Mesothelial cell of epicardium (in vitro differentiated cells): ENCODE measurements around the gene INPP5F. TPM values are rescaled to one million over a fixed set of nuclear protein-coding genes. Genes with fewer than 3 reads are reported as not detected.
A peak's percentile ranks its signal among the peaks of the same experiment; 100 is the strongest.

ENCODE experiments used
- DNase-seq, 2 experiments: peaks; one replicate each; pipeline ENCODE4 v3.0.0; 2021; ENCODE audit warnings: low spot score in 2 of 2; ENCODE audit not compliant: unreplicated experiment in 2 of 2
- H3K27ac Mint-ChIP-seq: 2 replicates; pipeline ENCODE4 v1.8.0; 2021; ENCODE audit warnings: mixed read lengths
- H3K27me3 Mint-ChIP-seq: 2 replicates; pipeline ENCODE4 v1.8.0; 2021; ENCODE audit warnings: low read depth, mixed read lengths
- H3K36me3 Mint-ChIP-seq: 2 replicates; pipeline ENCODE4 v1.8.0; 2021; ENCODE audit warnings: mixed read lengths
- H3K4me1 Mint-ChIP-seq: 2 replicates; pipeline ENCODE4 v1.8.0; 2021; ENCODE audit warnings: mixed read lengths
- H3K4me3 Mint-ChIP-seq: 2 replicates; pipeline ENCODE4 v1.8.0; 2021; ENCODE audit warnings: mild to moderate bottlenecking, moderate library complexity, mixed read lengths
- H3K9me3 Mint-ChIP-seq: 2 replicates; pipeline ENCODE4 v1.8.0; 2021; ENCODE audit warnings: mixed read lengths
- CTCF ChIP-seq: fragments of 200-600 bp; sonication (generic); IDR thresholded peaks from one replicate; pipeline ENCODE4 v1.5.0; 2021; ENCODE audit warnings: antibody characterized with exemption; ENCODE audit not compliant: unreplicated experiment
- total RNA-seq: library from RNA; stranded (reverse); gene quantifications from 3 replicates; pipeline ENCODE4 v1.2.1, GENCODE V29; 2021

INPP5F gene
- total RNA-seq, 1 donor from 2014 or later: 56.5 TPM

GRCh38 chr10:119852277-119852676 is 126.4 kb downstream of the INPP5F start:
- Mint-ChIP-seq H3K9me3 (no peaks in the 10 kb centered on the region), H3K36me3 (peaks cover 35% of the 10 kb centered on the region), H3K27me3 (no peaks in the 10 kb centered on the region), H3K27ac (no peak overlapping the region), H3K4me1 (peaks cover 20% of the 10 kb centered on the region), H3K4me3 (no peak overlapping the region)
- no peak for TF ChIP-seq CTCF
- no peak for DNase-seq

DNA sequence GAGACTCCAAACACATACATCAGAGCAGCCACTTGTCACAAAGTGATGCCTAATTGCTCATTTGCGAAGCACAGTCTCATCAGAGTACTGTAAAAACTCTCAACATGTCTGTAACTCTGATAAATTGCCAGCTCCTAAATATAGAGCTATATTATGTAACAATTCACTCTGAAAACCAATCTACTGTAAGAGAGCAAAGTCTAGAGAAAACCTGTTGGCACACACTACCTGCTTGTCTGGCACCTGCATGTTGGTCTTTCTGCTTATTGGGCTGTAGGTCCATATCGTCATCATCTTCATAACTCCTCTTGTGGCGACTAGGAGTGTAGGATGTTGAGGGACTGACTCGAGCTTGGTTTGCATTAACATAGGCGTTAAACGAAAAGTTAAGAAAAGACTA is 127.0 kb downstream of the INPP5F start:
- Mint-ChIP-seq H3K9me3 (no peaks in the 10 kb centered on the region), H3K36me3 (peaks cover 32% of the 10 kb centered on the region)
- TF ChIP-seq CTCF: no peak

DNA sequence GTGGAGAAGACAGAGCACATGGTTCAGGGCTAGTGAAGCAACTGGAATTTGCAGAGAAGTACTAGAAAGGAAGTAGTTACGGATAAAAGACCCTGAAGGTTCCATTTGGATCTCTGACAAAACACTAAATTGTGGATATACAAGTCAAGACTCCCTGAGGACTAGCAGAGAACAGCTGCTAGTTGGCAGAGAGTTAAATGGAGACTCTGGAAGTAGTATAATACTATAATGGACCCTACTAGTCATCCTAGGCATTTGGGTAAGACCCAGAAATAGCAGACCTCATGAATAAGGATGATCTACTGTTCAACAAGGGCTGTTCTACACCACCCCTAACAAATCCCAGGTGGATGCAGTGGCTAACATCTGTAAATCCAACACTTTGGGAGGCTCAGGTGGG is 127.7 kb downstream of the INPP5F start:
- DNase-seq: no peak
- Mint-ChIP-seq H3K36me3 (peaks cover 28% of the 10 kb centered on the region), H3K4me1 (peaks cover 19% of the 10 kb centered on the region), H3K27ac (peak overlapping the region; percentile 76), H3K27me3 (no peaks in the 10 kb centered on the region), H3K4me3 (no peak overlapping the region), H3K9me3 (no peaks in the 10 kb centered on the region)
- no peak for TF ChIP-seq CTCF

More for the DNA sequence above, 127.0 kb downstream of the INPP5F start:
- Mint-ChIP-seq H3K27ac (no peak overlapping the region), H3K4me3 (no peak overlapping the region), H3K4me1 (peaks cover 22% of the 10 kb centered on the region), H3K27me3 (no peaks in the 10 kb centered on the region)
- DNase-seq: no peak

- no peak overlapping the region for H3K27ac Mint-ChIP-seq
Observed at GRCh38 chr10:119858063-119858462, 132.2 kb downstream of the INPP5F start.

DNA sequence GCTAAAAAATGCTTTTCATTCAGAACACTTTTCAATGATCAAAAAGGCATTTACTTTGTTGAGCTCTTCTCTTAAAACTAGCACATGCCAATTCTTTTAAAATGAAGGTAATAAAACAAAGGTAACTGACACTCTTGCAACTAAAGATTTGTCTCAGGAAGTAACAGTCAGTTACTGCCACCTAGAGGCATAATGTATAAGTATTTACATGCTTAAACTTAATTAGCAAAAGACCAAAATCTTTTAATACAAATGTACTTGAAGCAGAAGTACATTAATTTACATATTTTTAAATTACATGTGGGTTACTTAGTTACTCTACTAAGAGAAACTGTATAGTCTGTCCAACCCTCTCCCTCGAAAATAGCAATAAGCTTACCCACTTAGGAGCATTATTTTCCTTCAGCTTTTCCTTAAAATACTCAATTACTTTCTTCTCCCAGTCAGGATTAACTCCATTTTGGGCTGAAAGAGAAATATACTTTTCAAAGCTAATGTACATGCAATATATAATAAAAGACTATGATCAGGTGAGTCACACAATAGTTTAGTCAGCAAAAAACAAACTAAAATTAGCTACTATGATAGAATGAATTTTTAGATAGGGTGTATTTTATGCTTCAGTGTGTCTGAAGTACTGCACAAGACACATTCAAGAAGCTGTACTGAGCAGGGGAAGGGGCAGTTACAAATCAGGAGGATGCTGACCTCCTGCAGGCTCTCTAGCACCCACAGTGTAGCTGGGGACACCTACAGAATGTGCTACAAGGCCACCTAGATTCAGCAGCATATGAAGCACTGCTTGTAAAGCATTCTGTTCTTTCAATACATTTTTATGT is 133.8 kb downstream of the INPP5F start:
- H3K27ac Mint-ChIP-seq: no peak overlapping the region
- peaks cover 19% of the 10 kb centered on the region for H3K36me3 Mint-ChIP-seq
- H3K27me3 Mint-ChIP-seq: no peaks in the 10 kb centered on the region
- peaks cover 8% of the 10 kb centered on the region for H3K9me3 Mint-ChIP-seq
- TF ChIP-seq CTCF: peak; percentile 75
- H3K4me3 Mint-ChIP-seq: no peak overlapping the region
- peaks cover 6% of the 10 kb centered on the region for H3K4me1 Mint-ChIP-seq
- no peak for DNase-seq

More at GRCh38 chr10:119858063-119858462, 132.2 kb downstream of the INPP5F start:
- TF ChIP-seq CTCF: no peak
- no peaks in the 10 kb centered on the region for H3K9me3 Mint-ChIP-seq
- no peak for DNase-seq
- no peak overlapping the region for H3K4me3 Mint-ChIP-seq
- no peaks in the 10 kb centered on the region for H3K27me3 Mint-ChIP-seq
- H3K36me3 Mint-ChIP-seq: peaks cover 15% of the 10 kb centered on the region
- H3K4me1 Mint-ChIP-seq: peaks cover 6% of the 10 kb centered on the region
